ENCODE data around the gene RERE.
"Not testable (repeated sequence)": the region's sequence is repeated elsewhere in the genome, so short reads cannot be mapped to it uniquely, and the experiment has no call there.

RERE gene

DNA sequence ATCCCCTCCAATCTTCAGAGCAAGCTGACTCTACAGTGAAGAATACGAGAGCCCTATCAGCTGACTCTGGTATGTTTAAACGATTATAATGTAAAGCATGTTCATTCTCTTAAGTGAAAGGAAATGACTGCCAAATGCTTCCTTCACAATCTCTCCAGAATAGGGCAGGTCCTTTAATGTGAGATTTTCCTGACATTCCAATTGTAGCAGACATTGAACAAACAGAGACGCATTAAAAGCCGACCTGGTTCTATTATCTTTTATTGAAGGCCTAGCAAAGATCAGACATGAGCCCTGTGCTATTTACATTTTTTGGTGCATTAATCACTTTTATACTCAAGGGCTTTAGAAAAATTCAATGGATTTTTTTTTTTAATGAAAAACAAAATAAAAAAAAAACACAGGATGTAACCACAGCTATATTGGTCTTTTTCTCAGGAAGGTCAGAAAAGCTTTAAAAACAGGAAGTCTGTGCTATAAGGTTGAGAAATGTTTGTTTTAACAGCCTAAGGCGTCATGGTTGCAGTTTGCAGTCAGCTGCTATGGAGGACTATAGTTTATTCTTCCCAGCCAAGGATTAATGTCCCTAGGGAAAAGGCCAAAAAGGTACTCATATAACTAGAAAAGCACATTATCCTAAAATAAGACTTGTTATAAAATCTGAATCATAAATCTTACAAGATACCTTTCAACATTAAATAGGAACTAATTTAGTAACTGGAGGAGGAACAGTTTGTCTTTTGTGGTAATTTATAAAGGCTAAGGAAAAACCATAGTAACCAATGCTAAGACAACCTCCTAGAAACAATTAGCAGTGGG is 104.8 kb downstream of the RERE start:
- DNase-seq, result no peak

DNA sequence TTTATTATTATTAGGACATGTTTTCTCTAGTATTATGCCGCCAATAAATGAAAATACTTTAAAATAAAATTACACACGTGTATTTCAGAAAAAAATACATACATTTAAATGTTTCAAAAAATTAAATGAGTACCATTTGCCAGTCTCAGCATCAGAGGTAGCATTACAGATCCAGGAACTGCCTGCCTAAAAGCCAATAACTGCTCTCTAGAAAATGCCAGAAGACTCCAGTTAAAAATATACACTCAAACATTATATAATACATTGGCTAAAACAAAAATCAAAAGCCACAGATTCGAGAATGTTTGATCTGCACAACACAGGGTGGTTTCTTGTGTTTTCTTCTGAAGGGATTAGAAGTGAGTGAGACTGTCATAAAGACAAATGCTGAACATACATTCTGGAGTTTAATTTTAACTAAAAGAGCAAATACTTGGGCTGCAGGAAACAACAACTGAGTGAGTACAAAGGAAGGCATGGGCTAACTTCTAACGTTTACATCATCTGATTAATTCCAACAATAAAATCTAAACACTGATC is 105.5 kb downstream of the RERE start:
- no peak for DNase-seq

DNA sequence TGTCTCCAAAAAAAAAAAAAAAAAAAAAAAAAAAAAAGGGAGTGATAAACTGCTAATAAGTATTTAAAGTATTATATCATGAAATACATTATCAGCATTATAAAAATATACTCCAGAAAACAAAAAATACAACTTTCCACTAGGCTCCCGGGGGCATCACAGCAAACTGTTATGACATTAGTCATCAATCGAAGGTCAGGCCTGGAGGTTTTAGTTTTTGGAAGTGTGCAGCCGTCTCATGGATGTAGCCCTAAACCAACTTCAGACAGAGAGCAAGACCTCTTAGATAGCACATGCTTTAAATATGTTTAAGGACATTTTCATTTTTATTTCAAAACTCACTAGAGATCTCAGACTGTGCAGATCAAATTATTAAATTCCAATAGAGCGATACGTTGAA is 106.3 kb downstream of the RERE start:
- DNase-seq, result no peak

DNA sequence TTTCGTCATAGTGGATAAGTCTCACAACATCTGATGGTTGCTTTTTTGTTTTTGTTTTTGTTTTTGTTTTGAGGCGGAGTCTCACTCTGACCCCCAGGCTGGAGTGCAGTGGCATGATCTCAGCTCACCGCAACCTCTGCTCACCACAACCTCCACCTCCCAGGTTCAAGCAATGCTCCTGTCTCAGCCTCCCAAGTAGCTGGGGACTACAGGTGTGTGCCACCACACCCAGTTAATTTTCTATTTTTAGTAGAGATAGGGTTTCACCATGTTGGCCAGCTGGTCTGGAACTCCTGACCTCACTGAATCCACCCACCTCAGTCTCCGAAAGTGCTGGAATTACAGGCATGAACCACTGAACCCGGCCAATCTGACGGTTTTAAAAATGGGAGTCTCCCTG is 109.2 kb downstream of the RERE start:
- DNase-seq, result no peak

DNA sequence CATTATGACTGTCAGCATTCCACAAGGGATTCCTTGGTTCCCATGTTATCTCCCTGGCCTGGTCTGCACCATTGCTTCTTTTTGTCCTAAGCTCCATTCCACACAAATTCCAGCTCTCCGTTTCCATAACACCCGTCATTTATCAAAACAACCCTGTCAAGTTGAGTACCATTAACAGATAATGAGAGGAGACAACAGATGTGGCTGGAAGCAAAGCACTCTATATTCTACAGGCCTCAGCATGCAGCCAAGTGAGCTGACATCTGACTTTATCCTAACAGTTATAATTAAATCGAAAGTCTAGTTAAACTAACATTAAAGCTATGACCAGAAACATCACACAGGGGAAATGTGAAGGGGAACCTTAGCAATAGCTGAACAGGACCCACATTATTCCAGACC is 110.4 kb downstream of the RERE start:
- no peak for DNase-seq

DNA sequence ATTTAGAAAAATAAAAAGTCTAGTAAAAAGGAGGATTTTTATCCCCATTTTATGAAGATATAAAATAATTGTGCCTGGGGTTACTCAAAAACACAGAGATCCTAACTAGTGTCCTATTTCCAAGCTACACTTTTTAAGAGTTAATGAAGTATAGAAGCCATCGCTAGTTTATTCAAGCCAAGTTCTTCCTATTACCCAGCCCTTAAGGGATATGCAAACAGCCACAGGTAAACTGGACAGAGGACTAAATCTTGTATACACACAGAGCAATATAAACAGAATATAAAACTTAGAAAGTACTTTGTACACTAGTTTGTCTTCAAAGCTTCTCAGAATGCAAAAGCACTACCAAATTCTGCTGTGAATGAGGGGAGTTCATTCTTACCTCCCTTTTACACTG is 111.1 kb downstream of the RERE start:
- no peak for DNase-seq

DNA sequence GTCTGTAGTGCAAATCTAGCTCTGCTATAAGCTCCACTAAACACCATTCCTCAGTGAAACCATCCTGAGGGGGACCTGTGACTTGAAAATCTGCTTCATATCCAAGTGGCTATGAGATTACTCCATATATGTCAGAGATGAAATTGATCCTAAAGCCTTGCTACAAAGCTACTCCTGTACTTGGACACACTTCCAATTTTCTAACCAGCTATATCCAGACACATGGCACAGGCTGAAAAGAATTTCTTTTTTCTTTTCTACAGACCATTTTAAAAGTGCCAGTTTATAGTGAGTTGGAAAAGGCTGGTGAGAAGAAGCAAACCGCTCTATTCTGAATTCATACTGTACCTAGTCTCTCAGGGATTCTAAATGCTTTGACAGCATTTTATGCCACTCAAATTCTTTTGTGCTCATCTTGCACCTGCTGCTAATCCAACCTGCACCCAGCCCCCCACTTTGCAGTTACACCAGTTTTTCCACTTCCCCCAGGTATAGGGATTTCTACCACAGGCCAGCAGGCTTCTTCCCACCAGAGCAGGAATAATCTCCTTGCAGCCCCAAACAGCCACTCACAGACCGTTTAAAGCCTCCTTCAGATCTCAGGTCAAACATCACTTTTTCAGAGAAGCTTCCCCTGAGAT is 112.5 kb downstream of the RERE start:
- no peak for DNase-seq

DNA sequence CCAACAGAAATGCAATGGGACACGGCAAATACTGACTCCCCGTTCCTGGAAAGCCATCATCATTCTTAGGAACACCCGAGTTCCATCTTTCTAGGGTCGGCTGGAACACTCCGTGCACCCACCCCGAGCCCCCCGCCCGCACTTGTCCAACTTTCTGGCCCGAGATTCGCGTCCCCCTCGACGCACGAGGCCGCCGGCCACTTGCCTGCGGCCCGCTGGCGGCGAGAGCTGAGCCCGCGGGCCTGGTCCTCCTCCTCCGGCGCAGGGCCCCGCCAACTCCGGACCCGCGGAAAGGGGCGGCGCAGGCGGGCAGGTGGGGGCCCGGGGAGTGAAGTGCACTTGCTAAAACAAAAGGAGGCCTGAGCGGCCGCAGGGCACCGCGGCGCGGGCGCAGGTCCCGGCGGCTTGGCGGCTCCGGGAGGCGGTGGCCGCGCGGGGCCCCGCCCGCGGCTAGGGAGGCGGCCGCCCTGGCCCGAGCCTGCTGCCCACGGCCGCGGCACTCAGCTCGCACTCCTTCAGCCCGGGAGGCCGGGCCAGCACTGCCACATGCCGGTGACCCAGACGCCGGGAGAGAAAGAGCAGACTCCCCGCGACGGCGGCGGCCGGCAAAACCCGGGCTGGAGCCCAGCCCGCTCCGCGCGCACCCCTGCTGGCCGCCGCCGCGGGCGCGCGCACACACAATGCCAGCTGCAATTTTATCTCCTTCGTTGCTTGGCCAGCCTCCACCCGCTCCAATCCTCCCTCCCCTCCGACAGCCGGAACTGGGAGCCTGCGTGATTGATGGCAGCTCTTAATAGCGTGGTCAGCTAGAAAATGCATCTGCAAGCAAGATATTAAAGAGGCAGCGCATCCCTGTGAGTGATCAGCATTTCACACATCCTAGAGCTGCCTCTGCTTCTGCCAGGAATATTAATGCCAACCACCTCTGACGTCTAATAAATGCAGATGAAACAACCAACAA is 114.3 kb downstream of the RERE start:
- peak; percentile 39 for DNase-seq

DNA sequence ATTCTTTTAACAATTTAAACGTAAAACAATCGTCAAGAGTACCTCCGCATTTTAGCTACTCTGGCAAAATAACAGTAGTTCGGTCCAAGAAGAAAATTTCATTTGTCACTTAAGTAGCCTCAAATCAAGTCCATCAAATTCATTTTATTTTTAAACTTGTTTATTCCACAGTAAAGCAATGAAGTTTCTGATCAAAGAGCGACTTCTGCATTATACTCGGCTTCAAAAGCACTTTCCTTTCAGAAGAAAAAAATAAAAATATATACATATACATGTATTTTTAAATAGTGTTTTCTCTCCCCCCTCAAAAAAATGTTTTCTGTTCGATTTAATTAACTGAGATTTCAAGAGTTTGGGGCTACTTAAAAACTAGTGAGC is 115.0 kb downstream of the RERE start:
- no peak for DNase-seq

DNA sequence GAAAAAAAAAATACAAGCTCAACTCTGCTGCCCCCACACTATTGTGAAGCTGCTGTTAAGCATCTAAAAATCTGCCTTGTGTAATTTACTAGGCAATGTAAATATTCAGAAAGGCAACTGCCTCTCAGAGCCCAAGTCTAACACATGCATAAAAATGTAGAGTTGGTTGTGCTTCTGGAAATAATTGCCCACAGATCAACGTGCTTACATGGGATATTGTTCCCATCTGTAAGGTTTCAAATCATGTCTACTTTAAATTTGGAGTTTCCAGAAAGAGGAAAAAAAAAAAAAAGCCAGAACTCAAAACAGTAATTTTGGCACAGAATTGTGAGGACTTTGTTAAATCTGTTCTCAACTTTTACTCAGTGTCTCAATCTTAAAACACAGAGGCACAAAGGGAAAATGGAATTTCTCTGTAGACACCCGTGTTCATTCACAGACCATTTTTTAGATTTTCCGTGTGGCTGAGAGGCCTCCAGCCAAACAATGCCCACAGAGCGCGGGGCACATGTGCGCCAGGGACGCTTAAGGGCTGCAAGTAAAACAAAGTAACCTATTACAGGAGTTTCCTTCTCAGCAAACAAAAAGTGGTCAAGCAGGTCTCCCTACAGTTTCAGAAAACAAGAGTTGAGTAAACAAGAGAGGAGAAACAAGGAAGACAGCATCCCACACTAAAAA is 115.5 kb downstream of the RERE start:
- no peak for DNase-seq

DNA sequence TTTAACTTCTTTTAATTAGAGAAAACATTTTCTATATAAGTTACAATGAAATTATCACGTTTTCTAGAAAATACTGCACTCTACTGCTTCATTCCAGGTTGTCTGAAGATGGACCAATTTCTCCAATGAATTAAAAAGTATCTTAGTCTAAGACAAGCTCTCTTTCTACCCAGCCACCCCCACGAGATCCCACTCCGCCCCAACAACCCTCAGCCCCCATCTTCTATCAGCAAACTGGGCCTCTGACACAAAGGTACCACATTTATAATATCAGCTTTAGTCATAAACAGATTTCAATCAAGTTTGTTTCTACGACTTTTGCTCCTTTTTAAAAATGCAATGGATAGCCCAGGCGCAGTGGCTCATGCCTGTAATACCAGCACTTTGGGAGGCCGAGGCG is 117.8 kb downstream of the RERE start:
- DNase-seq, result no peak

DNA sequence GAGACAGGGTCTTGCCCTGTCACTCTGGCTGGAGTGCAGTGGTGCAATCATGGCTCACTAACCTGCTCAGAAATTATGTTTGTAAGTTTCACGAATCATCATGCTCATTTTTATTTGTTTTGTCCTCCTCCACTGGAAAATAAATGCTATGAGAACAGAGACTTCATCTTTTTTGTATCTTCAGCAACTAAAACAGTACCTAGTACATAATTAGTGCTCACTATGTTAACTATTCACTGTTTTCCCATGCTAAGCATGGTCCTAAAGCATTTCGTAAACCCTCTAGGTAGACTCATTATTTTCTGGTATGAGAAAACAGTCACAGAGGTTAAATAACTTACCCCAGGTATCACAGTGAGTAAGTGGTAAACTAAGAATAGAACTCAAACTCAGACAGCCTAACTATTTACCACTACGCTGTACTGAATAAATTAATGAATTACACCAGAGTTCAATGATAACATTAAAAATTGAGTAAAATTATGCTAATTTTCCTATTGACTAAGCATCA is 118.4 kb downstream of the RERE start:
- no peak for DNase-seq

DNA sequence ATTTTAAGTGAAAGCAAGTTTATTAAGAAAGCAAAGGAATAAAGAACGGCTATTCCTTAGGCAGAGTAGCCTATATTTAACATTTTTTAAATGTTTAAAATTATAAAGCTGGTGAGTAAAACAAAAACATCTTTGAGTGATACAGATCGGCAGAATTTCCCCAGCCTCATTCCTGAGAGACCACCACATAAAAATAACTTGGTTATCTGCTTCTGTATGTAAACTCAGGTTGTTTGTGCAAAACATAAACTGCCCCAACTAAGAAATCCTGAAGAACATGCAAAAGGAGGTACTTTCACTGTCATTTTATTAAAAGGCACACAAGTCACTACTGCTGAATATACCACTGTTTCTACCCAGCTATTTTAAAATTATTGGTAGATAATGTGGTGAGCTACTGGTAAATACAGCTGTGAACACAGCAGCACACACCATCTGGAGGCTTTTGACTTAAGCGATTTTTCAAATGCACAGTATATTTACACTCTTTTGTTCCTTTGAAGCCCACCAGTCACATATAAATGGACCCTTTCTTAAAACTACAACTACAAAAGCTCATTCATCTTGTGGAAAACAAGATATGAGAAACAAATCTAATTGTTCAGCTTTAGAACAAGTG is 119.3 kb downstream of the RERE start:
- DNase-seq, result no peak

DNA sequence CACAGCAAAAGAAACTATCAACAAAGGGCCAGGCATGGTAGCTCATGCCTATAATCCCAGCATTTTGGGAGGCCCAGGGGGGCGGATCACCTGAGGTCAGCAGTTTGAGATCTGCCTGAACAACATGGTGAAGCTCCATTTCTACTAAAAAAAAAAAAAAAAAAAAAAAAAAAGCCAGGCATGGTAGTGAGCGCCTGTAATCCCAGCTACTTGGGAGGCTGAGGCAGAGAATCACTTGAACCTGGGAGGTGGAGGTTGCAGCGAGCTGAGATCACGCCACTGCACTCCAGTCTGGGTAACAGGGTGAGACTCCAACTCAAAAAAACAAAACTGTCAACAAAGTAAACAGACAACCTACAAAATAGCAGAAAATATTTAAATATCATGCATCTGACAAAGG is 122.0 kb downstream of the RERE start:
- not testable (repeated sequence) for DNase-seq

DNA sequence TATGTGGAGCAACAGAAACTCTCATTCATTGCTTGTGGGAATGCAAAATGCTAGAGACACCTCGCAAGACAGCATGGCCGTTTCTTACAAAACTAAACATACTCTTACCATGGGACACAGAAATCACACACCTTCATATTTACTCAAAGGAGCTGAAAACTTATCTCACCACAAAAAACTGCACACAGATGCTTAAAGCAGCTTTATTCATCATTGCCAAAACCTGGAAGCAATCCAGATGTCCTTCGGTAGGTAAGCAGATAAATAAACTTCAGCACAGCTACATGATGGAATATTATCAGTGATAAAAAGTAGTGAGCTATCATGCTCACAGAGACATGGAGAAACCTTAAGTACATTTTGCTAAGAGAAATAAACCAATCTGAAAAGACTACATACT is 124.3 kb downstream of the RERE start:
- DNase-seq, result no peak

DNA sequence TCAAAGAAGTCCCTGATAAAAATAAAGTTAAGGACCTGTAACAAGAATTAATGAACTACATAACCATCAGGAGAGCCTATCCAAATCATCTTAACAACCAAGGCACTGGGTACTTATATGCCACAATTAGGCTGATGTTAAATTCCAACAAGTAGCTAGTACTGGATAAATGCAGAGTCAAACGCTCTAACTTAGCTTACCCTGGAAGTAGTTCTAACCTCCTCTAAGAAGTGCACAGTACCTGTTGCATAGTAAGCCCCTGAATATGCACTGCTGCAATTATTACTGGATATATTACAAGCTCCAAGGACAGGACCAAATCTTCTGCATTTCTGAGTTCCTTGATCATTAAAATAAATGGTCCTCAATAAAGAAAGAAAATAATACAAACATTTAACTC is 125.8 kb downstream of the RERE start:
- no peak for DNase-seq

DNA sequence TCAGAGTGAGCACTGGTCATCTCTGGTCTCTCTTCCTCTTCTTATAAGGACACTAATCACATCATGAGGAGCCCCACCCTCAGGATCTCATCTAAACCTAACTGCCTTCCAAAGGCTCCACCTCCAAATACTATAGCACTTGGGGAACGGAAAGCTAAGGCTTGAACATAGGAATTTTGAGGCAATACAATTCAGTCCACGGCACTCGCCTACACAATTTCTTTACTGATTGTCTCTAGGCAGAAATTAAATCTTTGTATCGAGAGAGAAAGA is 127.3 kb downstream of the RERE start:
- DNase-seq, result no peak

DNA sequence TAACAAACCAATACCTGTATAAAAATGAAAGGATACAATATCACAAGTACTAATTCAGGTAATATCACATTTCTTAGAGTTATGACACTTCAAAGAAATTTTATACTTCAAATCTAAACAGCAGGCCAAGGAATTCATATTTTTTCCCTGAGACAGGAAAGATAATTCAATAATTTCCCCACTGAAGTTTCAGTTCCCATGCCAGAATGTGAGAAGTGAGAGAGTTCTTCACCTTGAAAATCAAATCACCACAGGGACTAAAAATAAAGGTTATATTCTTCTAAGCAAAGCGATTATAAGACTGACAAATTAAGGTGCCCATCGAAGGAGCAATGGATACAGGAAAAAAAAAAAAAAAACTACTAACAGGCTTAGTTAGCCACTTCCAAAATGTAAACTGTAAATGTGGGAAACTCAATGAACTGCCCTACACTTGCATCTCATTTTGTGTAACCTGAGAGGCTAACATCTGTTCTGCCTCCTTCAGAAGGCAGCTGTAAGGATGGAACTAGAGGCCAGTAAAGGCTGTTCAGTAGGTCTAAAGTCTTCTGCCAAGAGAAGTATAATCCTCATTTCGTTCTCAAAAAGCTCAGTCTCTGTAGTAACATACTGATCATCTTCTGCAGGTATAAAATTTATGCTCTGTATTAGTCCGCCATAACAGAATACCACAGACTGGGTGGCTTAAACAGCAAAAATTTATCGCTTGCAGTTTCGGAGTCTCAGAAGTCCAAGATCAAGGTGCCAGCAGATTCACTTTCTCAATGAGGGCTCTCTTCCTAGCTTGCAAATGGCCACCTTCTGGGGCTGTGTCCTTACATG is 127.8 kb downstream of the RERE start:
- DNase-seq, result no peak

DNA sequence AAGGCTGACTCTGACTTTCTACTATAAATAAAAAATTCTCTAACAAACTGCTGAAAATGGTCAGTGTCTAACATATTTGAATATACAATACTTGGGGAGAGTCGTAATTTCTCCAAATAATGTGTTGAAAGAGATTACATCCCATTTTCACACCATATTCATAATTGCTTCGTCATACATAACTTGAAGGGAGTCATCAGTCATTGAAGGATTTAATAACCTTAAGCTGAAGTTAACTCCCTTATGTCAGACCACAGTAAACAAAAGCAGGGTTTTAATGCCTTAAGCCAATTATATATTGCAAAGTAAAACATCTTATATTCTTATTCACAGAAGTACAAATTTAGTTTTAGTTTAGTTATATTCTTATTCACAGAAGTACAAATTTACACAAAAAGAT is 129.9 kb downstream of the RERE start:
- no peak for DNase-seq

DNA sequence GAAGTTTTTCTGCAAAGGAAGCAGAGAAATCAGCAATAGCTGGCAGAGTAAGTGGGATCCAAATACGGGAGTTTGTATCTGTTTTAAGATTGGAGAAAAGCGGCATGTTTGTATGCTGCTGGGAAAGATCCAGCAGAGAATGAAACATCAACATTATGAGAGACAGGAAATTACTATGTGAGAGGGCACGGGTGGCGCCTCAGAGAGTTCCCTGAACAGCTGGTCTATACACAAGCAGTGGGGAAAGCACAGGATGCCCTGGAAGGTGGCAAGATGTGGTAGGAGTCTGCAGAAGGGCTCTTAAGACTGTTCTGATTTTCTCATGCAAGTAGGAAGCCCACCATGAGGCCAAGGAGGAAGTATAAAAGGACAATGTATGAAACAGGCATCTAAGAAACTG is 130.4 kb downstream of the RERE start:
- DNase-seq, result no peak

DNA sequence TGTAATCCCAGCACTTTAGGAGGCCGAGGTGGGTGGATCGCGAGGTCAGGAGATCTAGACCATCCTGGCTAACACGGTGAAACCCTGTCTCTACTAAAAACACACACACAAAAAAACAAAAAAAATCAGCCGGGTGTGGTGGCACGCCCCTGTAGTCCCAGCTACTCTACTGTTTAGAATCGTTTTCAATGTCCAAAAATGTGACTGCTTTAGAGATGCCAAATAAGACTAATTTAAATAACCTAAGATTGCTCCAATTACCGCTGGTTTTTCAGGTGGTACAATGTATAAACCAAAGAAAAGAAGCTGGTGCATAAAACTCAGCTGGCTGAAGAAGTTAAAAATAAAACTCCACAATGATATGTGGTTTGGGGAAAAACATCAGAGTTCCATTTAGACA is 132.0 kb downstream of the RERE start:
- no peak for DNase-seq
